Calu3 (cell line): Measurements from ENCODE around the gene TRIP10. TPM values are rescaled to one million over a fixed set of nuclear protein-coding genes. Genes with fewer than 3 reads are reported as not detected.

Experiments
- BruUV-seq: library from RNA; stranded (reverse); fragments of 400-500 nt; replicated peaks from 2 replicates; lab custom pipeline; 2021; lab: Mats Ljungman, UMichigan
- CTCF ChIA-PET: fragments of 300-600 bp; sonication (Branson Sonifier 250); formaldehyde crosslinking; loops from one replicate; lab custom pipeline; 2022; ENCODE audit warnings: antibody characterized with exemption; lab: Charles Lee
- DNase-seq: peaks from one replicate; pipeline ENCODE4 v3.0.0; 2022
- H3K27ac Mint-ChIP-seq: one replicate; pipeline ENCODE4 v1.8.0; 2022; ENCODE audit warnings: mixed read lengths; ENCODE audit not compliant: unreplicated experiment
- H3K27me3 Mint-ChIP-seq: one replicate; pipeline ENCODE4 v1.8.0; 2022; ENCODE audit warnings: mixed read lengths; ENCODE audit not compliant: unreplicated experiment
- H3K36me3 Mint-ChIP-seq: one replicate; pipeline ENCODE4 v1.8.0; 2022; ENCODE audit warnings: mild to moderate bottlenecking, moderate library complexity, mixed read lengths; ENCODE audit not compliant: insufficient read depth, unreplicated experiment
- H3K4me1 Mint-ChIP-seq: one replicate; pipeline ENCODE4 v1.8.0; 2022; ENCODE audit warnings: mild to moderate bottlenecking, low read depth, mixed read lengths; ENCODE audit not compliant: unreplicated experiment
- H3K4me3 Mint-ChIP-seq: one replicate; pipeline ENCODE4 v1.8.0; 2022; ENCODE audit warnings: mild to moderate bottlenecking, low read depth, moderate library complexity, mixed read lengths; ENCODE audit not compliant: unreplicated experiment
- H3K9me3 Mint-ChIP-seq: one replicate; pipeline ENCODE4 v1.8.0; 2022; ENCODE audit warnings: low read depth, mixed read lengths; ENCODE audit not compliant: unreplicated experiment
- intact Hi-C: fragments of 100-400 bp; cut with micrococcal nuclease; formaldehyde crosslinking; loops from one replicate; pipeline ENCODE4 v1.10.0; 2022; ENCODE audit not compliant: unreplicated experiment
- total RNA-seq: library from RNA; stranded (reverse); gene quantifications from 2 replicates; pipeline ENCODE4 v1.2.3, GENCODE V29; 2022
- TF ChIP-seq, protein P1 (sequence below): fragments of 200-600 bp; IDR thresholded peaks from one replicate; pipeline ENCODE4 v1.8.0; 2022; ENCODE audit warnings: antibody characterized with exemption; ENCODE audit not compliant: unreplicated experiment

The TRIP10 gene
- total RNA-seq, 1 experiment from 2014 or later: 95.8 TPM

DNA sequence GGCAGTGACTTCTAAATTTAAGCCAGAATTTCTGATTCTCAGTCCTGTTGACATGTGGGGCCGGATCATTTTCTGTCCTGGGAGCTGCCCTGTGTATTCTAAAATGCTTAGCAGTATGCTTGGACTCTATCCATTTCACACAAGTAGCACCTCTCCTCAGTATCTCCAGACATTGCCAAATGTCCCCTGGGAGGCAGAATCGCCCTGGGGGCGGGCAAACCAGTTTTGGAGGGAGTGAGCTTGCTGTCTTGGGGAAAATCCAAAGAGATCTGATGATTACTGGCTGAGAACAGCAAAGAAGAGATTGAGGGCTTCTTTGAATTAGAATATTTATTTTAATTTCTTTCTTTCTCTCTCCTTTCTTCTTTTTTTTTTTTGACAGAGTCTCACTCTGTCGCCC lies 49.4 kb downstream of the TRIP10 start:
- H3K4me1 Mint-ChIP-seq: peaks cover 20% of the 10 kb centered on the region
- H3K9me3 Mint-ChIP-seq: no peaks in the 10 kb centered on the region

DNA sequence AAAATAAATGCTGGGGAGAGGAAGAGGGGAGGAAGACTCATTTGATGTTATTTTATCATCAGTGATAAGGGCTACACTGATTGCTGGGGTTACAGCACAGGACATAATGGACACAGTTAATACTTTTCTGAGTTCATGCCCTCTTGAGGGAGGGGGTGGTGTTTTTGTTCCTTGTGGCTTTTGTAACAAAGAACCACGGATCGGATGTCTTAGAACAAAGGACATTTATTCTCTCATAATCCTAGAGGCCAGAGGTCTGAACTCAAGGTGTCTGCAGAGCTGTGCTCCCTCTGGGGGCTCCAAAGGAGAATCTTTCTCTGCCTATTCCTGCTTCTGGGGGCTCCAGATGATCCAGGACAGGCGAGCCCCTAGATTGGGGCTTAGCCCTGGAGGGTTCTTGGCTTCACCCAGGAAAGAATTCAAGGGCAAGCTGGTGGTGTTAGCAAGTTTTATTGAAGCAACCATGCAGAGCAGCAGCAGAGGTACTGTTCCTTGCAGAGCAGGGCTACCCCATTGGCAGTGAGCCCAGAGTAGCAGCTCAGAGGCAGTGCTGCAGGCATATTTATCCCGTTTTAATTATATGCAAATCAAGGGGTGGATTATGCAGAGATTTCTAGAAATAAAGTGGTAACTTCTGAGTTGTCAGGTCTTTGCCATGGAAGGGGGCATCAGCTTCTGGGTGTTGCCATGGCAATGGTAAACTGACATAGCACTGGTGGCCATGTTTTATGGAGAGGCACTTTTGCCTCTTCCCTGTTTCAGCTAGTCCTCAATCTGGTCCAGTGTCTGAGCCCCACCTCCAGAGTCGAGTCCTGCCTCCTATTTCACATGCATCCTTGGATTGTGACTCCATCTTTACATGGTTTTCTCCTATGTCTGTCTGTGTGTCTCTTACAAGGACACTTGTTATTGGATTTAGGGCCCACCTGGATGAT lies 51.0 kb downstream of the TRIP10 start:
- no peaks in the 10 kb centered on the region for H3K9me3 Mint-ChIP-seq
- no peak overlapping the region for H3K4me3 Mint-ChIP-seq
- intact Hi-C loops: no loop called here
- no peak overlapping the region for H3K27ac Mint-ChIP-seq
- DNase-seq: no peak
- BruUV-seq: no TSS peak
- CTCF ChIA-PET: interaction anchor here (0.6 kb wide), 1 partner anchor 75 kb away, joined by 3 read pairs; no protein-coding TSS in a partner anchor
- peaks cover 20% of the 10 kb centered on the region for H3K4me1 Mint-ChIP-seq
- H3K27me3 Mint-ChIP-seq: no peaks in the 10 kb centered on the region
- TF ChIP-seq, protein P1, sequence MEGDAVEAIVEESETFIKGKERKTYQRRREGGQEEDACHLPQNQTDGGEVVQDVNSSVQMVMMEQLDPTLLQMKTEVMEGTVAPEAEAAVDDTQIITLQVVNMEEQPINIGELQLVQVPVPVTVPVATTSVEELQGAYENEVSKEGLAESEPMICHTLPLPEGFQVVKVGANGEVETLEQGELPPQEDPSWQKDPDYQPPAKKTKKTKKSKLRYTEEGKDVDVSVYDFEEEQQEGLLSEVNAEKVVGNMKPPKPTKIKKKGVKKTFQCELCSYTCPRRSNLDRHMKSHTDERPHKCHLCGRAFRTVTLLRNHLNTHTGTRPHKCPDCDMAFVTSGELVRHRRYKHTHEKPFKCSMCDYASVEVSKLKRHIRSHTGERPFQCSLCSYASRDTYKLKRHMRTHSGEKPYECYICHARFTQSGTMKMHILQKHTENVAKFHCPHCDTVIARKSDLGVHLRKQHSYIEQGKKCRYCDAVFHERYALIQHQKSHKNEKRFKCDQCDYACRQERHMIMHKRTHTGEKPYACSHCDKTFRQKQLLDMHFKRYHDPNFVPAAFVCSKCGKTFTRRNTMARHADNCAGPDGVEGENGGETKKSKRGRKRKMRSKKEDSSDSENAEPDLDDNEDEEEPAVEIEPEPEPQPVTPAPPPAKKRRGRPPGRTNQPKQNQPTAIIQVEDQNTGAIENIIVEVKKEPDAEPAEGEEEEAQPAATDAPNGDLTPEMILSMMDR: no peak
- H3K36me3 Mint-ChIP-seq: peaks cover 1% of the 10 kb centered on the region

More for the DNA sequence above, 49.4 kb downstream of the TRIP10 start:
- no peaks in the 10 kb centered on the region for H3K36me3 Mint-ChIP-seq
- intact Hi-C loops: no loop called here
- CTCF ChIA-PET: interaction anchor here (0.6 kb wide), 1 partner anchor 103 kb away, joined by 3 read pairs; no protein-coding TSS in a partner anchor
- no peak for DNase-seq
- no peaks in the 10 kb centered on the region for H3K27me3 Mint-ChIP-seq
- TF ChIP-seq, protein P1: no peak
- no peak overlapping the region for H3K27ac Mint-ChIP-seq
- no peak overlapping the region for H3K4me3 Mint-ChIP-seq
- no TSS peak for BruUV-seq

DNA sequence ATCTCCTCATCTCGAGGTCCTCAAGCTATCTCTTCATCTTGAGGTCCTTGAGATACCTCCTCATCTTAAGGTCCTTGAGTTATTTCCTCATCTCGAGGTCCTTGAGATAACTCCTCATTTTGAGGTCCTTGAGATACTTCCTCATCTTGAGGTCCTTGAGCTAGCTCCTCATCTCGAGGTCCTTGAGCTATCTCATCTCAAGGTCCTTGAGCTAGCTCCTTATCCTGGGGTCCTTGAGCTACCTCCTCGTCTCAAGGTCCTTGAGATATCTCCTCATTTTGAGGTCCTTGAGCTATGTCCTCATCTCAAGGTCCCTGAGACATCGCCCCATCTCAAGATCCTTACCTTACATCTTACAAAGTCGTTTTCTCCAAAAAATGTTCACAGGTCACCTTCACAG lies 51.8 kb downstream of the TRIP10 start:
- BruUV-seq: no TSS peak
- Mint-ChIP-seq H3K36me3 (peaks cover 4% of the 10 kb centered on the region), H3K4me3 (no peak overlapping the region), H3K27ac (no peak overlapping the region), H3K4me1 (peaks cover 20% of the 10 kb centered on the region), H3K27me3 (no peaks in the 10 kb centered on the region), H3K9me3 (no peaks in the 10 kb centered on the region)
- DNase-seq: no peak
- intact Hi-C loops: no loop called here
- CTCF ChIA-PET: interaction anchor here (1.1 kb wide), 1 partner anchor 25 kb away, joined by 5 read pairs; no protein-coding TSS in a partner anchor
- TF ChIP-seq, protein P1: no peak

DNA sequence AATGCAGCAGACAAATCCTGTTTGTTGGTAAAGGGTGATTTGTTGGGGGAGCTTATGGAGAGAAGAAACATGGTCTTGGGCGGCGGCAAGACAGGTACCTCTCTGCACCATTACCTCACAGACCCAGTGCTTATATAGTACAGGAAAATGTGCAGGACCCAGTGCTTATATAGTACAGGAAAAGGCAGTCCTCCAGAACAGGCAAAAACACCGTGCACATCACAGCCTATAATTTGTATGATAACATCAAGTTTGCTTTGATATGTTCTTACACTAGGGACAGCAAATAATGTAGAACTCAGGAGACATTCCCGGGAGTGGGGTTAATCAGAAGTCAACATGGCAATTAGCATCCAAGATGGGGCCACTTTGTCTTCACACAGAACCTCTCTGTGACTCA lies 53.9 kb downstream of the TRIP10 start:
- TF ChIP-seq, protein P1: no peak
- no peaks in the 10 kb centered on the region for H3K27me3 Mint-ChIP-seq
- peaks cover 20% of the 10 kb centered on the region for H3K4me1 Mint-ChIP-seq
- CTCF ChIA-PET: no interaction called here
- no peak for DNase-seq
- no peak overlapping the region for H3K27ac Mint-ChIP-seq
- no TSS peak for BruUV-seq
- H3K9me3 Mint-ChIP-seq: no peaks in the 10 kb centered on the region
- intact Hi-C loops: no loop called here
- no peak overlapping the region for H3K4me3 Mint-ChIP-seq
- H3K36me3 Mint-ChIP-seq: peaks cover 4% of the 10 kb centered on the region
